ACC112 (cell line): ENCODE measurements around the gene ASAP2.
"Not testable (repeated sequence)": the region's sequence is repeated elsewhere in the genome, so short reads cannot be mapped to it uniquely, and the experiment has no call there.

Experiments
- H2AFZ ChIP-seq: fragments of 200-600 bp; sonication (generic); one replicate; pipeline ENCODE4 v1.6.0; 2017; ENCODE audit warnings: antibody characterized with exemption, low read length; ENCODE audit not compliant: unreplicated experiment
- H3K27ac ChIP-seq: fragments of 200-600 bp; sonication (generic); 2 replicates; pipeline ENCODE4 v1.5.1; 2014; ENCODE audit warnings: low read depth, mild to moderate bottlenecking, antibody characterized with exemption, low read length, moderate library complexity
- H3K27me3 ChIP-seq: fragments of 200-600 bp; sonication (generic); 2 replicates; pipeline ENCODE4 v1.6.1; 2014; ENCODE audit warnings: mild to moderate bottlenecking, antibody characterized with exemption, low read length, moderate library complexity, mixed read lengths; ENCODE audit not compliant: insufficient read depth
- H3K36me3 ChIP-seq: fragments of 200-600 bp; sonication (generic); 2 replicates; pipeline ENCODE4 v1.6.1; 2016; ENCODE audit warnings: mild to moderate bottlenecking, antibody characterized with exemption, low read length, moderate library complexity, mixed read lengths; ENCODE audit not compliant: insufficient read depth
- H3K4me1 ChIP-seq: fragments of 200-600 bp; sonication (generic); one replicate; pipeline ENCODE4 v1.6.1; 2016; ENCODE audit warnings: low read length, mixed read lengths; ENCODE audit not compliant: insufficient read depth, unreplicated experiment, control insufficient read depth
- H3K4me3 ChIP-seq: fragments of 200-600 bp; sonication (generic); 2 replicates; pipeline ENCODE4 v1.5.1; 2014; ENCODE audit warnings: mild to moderate bottlenecking, low read depth, low read length
- H3K79me2 ChIP-seq: fragments of 200-600 bp; sonication (generic); one replicate; pipeline ENCODE4 v1.6.0; 2016; ENCODE audit warnings: low read length; ENCODE audit not compliant: control insufficient read depth, unreplicated experiment, insufficient read depth

Gene ASAP2

DNA sequence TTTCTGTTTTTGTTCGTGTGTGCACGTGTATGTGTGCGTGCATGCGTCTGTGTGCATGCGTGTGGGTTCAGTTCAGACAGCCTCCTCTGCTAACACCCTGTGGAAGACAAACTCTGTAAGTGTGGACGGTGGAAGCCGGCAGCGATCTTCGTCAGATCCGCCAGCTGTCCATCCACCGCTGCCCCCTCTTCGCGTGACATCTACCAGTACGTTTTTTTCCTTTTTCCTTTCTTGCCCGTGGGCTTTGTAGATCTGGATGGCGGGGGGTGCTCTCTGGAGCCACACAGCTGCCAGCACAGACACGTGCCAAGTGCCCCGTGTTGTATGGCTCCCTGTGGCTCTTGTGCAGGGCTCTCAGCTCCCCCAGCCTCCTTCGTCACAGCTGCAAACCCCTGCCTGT lies 184.4 kb downstream of the ASAP2 start:
- H3K27me3 ChIP-seq = no peaks in the 10 kb centered on the region
- H3K4me3 ChIP-seq = no peak overlapping the region
- H3K27ac ChIP-seq = no peak overlapping the region
- peaks cover 7% of the 10 kb centered on the region for H3K4me1 ChIP-seq
- no peaks in the 10 kb centered on the region for H3K79me2 ChIP-seq
- no peak overlapping the region for H2AFZ ChIP-seq
- H3K36me3 ChIP-seq = peaks cover 45% of the 10 kb centered on the region; the same call in 1 of the 2 replicates

DNA sequence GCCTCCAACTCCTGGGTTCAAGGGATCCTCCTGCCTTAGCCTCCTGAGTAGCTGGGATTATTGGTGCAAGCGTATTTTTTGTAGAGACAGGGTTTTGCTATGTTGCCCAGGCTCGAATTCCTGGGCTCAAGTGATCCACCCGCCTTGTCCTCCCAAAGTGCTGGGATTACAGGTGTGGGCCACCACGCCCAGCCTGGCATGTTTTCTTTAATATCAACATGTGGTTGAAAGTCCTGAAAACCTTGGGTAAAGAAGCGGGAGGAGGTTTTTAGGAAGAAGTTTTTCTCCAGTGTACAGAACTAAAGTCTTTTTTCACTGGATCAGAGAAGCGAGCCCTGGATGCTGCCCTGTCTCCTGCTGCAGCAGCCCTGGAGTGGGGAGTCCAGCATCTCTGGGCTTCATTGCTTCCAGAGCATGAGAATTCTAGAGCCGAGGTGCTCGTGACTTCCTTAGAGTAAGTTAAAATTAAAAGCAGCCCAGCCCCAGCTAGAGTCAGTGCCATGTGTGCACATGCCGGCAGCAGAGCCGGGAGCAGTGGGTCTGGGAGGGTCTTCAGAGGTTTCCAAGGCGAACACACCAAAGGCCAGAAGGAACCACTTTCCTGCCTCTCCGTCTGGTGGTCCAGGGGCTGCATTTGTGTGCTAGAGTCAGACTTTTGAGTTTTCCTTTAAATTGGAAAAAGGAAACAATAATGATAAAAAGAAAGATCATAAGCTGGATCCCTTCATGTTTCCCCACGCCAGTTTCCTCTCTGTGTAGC lies 185.5 kb downstream of the ASAP2 start:
- Histone ChIP-seq H2AFZ (no peak overlapping the region), H3K36me3 (peaks cover 42% of the 10 kb centered on the region; the same call in 1 of the 2 replicates), H3K27ac (no peak overlapping the region)

DNA sequence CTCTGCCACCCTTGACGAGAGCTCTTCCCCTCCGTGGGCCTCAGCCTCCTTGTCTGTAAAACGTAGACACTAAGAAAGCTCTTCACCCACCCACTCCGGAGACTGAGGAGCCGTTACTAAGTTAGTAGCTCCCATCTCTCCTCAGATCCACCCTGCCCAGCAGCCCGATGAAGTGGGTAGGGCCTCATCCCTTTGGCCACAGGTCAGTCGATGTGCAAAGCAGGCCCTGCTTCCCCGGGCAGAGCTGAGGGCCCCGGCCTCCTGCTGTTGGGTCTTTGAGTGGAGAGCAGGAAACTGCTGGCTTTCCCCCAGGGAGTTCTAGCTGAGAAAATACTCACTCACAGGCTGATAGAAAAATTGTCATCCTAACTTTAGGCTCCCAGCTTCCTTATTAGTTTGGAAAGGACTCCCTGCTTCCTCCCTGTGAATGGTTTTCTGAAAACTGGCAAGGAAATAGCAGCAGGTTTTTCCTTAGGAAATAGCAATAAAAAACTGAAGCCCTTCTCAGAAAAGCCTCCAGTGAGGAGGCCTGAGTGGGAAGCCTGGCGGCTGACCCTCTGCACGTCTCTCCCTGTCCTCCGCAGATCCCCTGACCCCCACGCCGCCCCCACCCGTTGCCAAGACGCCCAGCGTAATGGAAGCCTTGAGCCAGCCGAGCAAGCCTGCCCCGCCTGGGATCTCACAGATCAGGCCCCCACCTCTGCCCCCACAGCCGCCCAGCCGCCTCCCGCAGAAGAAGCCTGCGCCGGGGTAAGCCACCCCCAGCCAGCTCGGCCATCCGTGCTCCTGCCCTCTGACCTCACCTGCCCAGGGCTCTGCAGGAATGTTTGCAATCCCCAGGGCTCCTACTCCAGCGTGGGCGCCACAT lies 186.5 kb downstream of the ASAP2 start:
- H3K27ac ChIP-seq = no peak overlapping the region
- no peak overlapping the region for H3K4me3 ChIP-seq
- no peaks in the 10 kb centered on the region for H3K4me1 ChIP-seq
- H2AFZ ChIP-seq = no peak overlapping the region
- no peaks in the 10 kb centered on the region for H3K27me3 ChIP-seq
- no peaks in the 10 kb centered on the region for H3K79me2 ChIP-seq
- H3K36me3 ChIP-seq = peaks cover 32% of the 10 kb centered on the region; the same call in 1 of the 2 replicates

More for the DNA sequence above, 185.5 kb downstream of the ASAP2 start:
- no peaks in the 10 kb centered on the region for H3K4me1 ChIP-seq
- no peak overlapping the region for H3K4me3 ChIP-seq
- no peaks in the 10 kb centered on the region for H3K27me3 ChIP-seq
- H3K79me2 ChIP-seq = no peaks in the 10 kb centered on the region

DNA sequence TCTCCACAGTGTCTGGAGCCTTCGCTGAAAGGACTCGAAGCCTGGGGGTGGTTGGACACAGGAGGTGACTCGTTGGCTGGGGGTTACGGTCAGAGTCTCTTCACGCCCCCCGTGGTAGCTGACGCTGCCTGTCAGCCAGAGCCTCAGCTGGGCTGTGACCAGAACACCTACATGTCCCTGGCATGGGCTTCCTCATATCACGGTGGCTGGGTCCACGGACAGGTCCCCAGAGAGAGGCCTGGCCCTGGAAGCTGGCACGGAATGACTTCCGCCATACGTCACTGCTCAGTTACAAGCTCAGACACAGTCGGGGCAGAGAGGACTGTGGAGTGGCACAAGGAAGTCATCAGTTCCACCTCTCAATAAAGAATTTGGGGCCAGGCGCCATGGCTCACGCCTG lies 188.2 kb downstream of the ASAP2 start:
- peaks cover 24% of the 10 kb centered on the region; the same call in 1 of the 2 replicates for H3K36me3 ChIP-seq
- H3K27ac ChIP-seq = no peak overlapping the region
- H3K4me1 ChIP-seq = no peaks in the 10 kb centered on the region
- H2AFZ ChIP-seq = no peak overlapping the region
- H3K79me2 ChIP-seq = no peaks in the 10 kb centered on the region
- no peaks in the 10 kb centered on the region for H3K27me3 ChIP-seq
- H3K4me3 ChIP-seq = no peak overlapping the region

GRCh38 chr2:9397201-9397600 lies 190.6 kb downstream of the ASAP2 start:
- no peak overlapping the region for H3K27ac ChIP-seq
- H3K79me2 ChIP-seq = no peaks in the 10 kb centered on the region
- H3K27me3 ChIP-seq = no peaks in the 10 kb centered on the region
- H2AFZ ChIP-seq = no peak overlapping the region
- no peak overlapping the region for H3K4me3 ChIP-seq
- H3K4me1 ChIP-seq = no peaks in the 10 kb centered on the region
- peaks cover 28% of the 10 kb centered on the region for H3K36me3 ChIP-seq

- H3K4me1 ChIP-seq, H3K4me3 ChIP-seq, H3K27me3 ChIP-seq, H3K79me2 ChIP-seq, H3K27ac ChIP-seq, H2AFZ ChIP-seq: not testable (repeated sequence)
- H3K36me3 ChIP-seq = peaks cover 27% of the 10 kb centered on the region
Measured at GRCh38 chr2:9398251-9398650, 191.6 kb downstream of the ASAP2 start.

DNA sequence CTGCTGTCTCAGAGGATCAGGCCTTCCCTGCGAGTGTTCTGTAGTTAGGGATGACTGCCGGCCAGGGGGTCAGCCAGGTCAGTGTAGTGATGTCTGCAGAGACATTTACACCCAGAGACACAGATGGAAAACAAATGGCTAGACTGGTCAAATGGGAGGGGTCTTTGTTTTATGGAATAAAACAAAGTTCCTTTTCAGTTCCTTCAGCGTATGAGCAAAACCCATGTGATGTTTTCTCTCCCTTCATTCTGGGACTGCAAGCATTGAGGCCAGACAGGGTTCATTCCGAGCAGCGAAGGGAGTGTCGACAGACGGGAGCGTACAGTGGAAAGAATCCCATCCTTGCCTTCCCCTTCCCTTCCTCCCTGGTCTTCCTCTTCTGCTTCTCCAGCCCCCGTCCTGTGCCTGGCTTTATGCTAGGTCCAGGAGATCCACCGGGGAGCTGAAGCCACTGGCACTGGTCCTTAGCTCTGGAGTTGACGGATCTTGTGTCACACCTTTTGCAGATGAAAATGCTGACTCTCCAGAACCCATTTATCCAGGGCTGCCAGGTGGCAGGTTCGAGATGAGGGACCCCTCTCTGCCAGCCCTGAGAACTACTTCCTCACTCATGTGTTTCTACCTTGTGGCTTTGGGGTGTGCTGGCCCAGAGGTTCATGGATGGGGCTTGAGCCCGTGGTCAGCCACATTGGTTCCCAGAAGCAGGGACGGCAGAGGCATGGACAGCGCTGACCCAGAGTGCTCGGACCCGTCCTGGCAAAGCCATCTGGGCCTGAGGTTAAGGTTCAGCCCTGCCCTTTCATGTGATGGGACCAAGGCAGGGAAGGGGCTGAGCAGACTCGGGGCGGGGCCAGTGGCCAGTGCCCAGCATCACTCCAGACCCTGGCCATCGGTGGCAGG lies 192.5 kb downstream of the ASAP2 start:
- Histone ChIP-seq H3K36me3 (peaks cover 23% of the 10 kb centered on the region), H3K27ac (no peak overlapping the region), H3K27me3 (no peaks in the 10 kb centered on the region), H2AFZ (no peak overlapping the region), H3K4me3 (no peak overlapping the region), H3K79me2 (no peaks in the 10 kb centered on the region), H3K4me1 (peaks cover 11% of the 10 kb centered on the region)

GRCh38 chr2:9400268-9401058 lies 193.9 kb downstream of the ASAP2 start:
- Histone ChIP-seq H3K27ac (no peak overlapping the region), H3K27me3 (no peaks in the 10 kb centered on the region), H2AFZ (no peak overlapping the region), H3K79me2 (no peaks in the 10 kb centered on the region), H3K4me3 (no peak overlapping the region), H3K4me1 (peaks cover 14% of the 10 kb centered on the region), H3K36me3 (peaks cover 17% of the 10 kb centered on the region; the same call in 1 of the 2 replicates)

GRCh38 chr2:9401059-9401547 lies 194.5 kb downstream of the ASAP2 start:
- Histone ChIP-seq H3K4me3 (no peak overlapping the region), H3K36me3 (peaks cover 14% of the 10 kb centered on the region; the same call in 1 of the 2 replicates), H3K4me1 (peaks cover 14% of the 10 kb centered on the region), H3K79me2 (no peaks in the 10 kb centered on the region), H3K27me3 (no peaks in the 10 kb centered on the region), H3K27ac (no peak overlapping the region), H2AFZ (no peak overlapping the region)
